Neutrophil (primary cell): ENCODE measurements around the gene DAD1.

Experiments
- H3K27ac ChIP-seq: fragments of 200-600 bp; sonication (generic); 2 replicates; pipeline ENCODE4 v1.5.1; 2016; ENCODE audit warnings: mild to moderate bottlenecking, moderate library complexity
- H3K27me3 ChIP-seq: fragments of 200-600 bp; sonication (generic); 2 replicates; pipeline ENCODE4 v1.6.0; 2016; ENCODE audit warnings: mild to moderate bottlenecking
- H3K36me3 ChIP-seq: fragments of 200-600 bp; sonication (generic); 2 replicates; pipeline ENCODE4 v1.5.1; 2017
- H3K4me1 ChIP-seq, 2 experiments: fragments of 200-600 bp in 1 of 2; sonication (generic) in 1 of 2; 1 replicate in 1 of 2; 2 replicates in 1 of 2; pipeline versions ENCODE4 v1.5.1 to v1.6.1; 2013 to 2016; ENCODE audit warnings: low read depth in 1 of 2, low read length in 1 of 2, mild to moderate bottlenecking in 1 of 2, moderate library complexity in 1 of 2; ENCODE audit not compliant: control insufficient read depth in 1 of 2, insufficient read depth in 1 of 2
- H3K4me3 ChIP-seq, 2 experiments: fragments of 200-600 bp in 1 of 2; sonication (generic) in 1 of 2; 1 replicate in 1 of 2; 2 replicates in 1 of 2; pipeline ENCODE4 v1.5.1; 2013 to 2016; ENCODE audit warnings: low read depth in 1 of 2, low read length in 1 of 2, mild to moderate bottlenecking in 1 of 2, moderate library complexity in 1 of 2
- H3K9me3 ChIP-seq: fragments of 200-600 bp; sonication (generic); 2 replicates; pipeline ENCODE4 v1.5.1; 2016
- CTCF ChIP-seq: fragments of 200-600 bp; sonication (generic); IDR thresholded peaks from 2 replicates; pipeline ENCODE4 v1.5.1; 2016; ENCODE audit warnings: antibody characterized with exemption

The DAD1 gene

GRCh38 chr14:22553445-22553844 is 35.6 kb downstream of the DAD1 start:
- Histone ChIP-seq H3K4me1 (peaks cover 54 to 58% of the 10 kb centered on the region in 2 experiments), H3K36me3 (no peaks in the 10 kb centered on the region), H3K27me3 (no peaks in the 10 kb centered on the region), H3K27ac (no peak overlapping the region), H3K9me3 (no peaks in the 10 kb centered on the region), H3K4me3 (no peak overlapping the region)
- no peak for TF ChIP-seq CTCF

- no peaks in the 10 kb centered on the region for H3K9me3 ChIP-seq
- H3K27ac ChIP-seq = no peak overlapping the region
- H3K4me3 ChIP-seq = no peak overlapping the region
- no peaks in the 10 kb centered on the region for H3K36me3 ChIP-seq
- no peaks in the 10 kb centered on the region for H3K27me3 ChIP-seq
- TF ChIP-seq CTCF = no peak
- H3K4me1 ChIP-seq = peaks cover 49 to 52% of the 10 kb centered on the region in 2 experiments
Observed at GRCh38 chr14:22552827-22553076, 36.3 kb downstream of the DAD1 start.

- no peak for TF ChIP-seq CTCF
- Histone ChIP-seq H3K9me3 (no peaks in the 10 kb centered on the region), H3K36me3 (no peaks in the 10 kb centered on the region), H3K4me1 (peaks cover 44 to 47% of the 10 kb centered on the region in 2 experiments), H3K27ac (no peak overlapping the region), H3K4me3 (no peak overlapping the region), H3K27me3 (no peaks in the 10 kb centered on the region)
Observed at GRCh38 chr14:22552001-22552826, 36.8 kb downstream of the DAD1 start.

- peaks cover 38 to 41% of the 10 kb centered on the region in 2 experiments for H3K4me1 ChIP-seq
- TF ChIP-seq CTCF = no peak
- H3K9me3 ChIP-seq = no peaks in the 10 kb centered on the region
- H3K27ac ChIP-seq = peak overlapping the region; percentile 27
- H3K4me3 ChIP-seq = no peak overlapping the region
- no peaks in the 10 kb centered on the region for H3K27me3 ChIP-seq
- no peaks in the 10 kb centered on the region for H3K36me3 ChIP-seq
Observed at GRCh38 chr14:22551605-22551997, 37.4 kb downstream of the DAD1 start.

- Histone ChIP-seq H3K9me3 (no peaks in the 10 kb centered on the region), H3K36me3 (no peaks in the 10 kb centered on the region), H3K27ac (no peak overlapping the region), H3K4me3 (no peak overlapping the region), H3K4me1 (peaks cover 23 to 26% of the 10 kb centered on the region in 2 experiments), H3K27me3 (no peaks in the 10 kb centered on the region)
- no peak for TF ChIP-seq CTCF
Observed at GRCh38 chr14:22549981-22550673, 38.9 kb downstream of the DAD1 start.
